Natural killer cell (primary cell): Measurements from ENCODE around the gene DLL4. TPM values are rescaled to one million over a fixed set of nuclear protein-coding genes. Genes with fewer than 3 reads are reported as not detected.

ENCODE experiments used
- ATAC-seq, 3 donors: fragments of 150-1000 bp in 2 of 3; fragments of 200-7000 bp in 1 of 3; cut with Tn5 transposase; 1 replicate in 1 of 3; 2 replicates in 2 of 3; pipeline ENCODE4 v1.10.0; 2021; ENCODE audit warnings: mild to moderate bottlenecking in 2 of 3, moderate library complexity in 2 of 3
- DNase-seq, 2 donors: peaks; one replicate each; pipeline versions ENCODE4 v3.0.0 to v3.0.0-alpha.2; 2013 to 2021; ENCODE audit warnings: mixed read lengths in 1 of 2
- H3K27ac ChIP-seq: one replicate; pipeline ENCODE4 v1.5.1; 2013; ENCODE audit warnings: mild to moderate bottlenecking, low read length
- H3K27me3 ChIP-seq: one replicate; pipeline ENCODE4 v1.6.1; 2013; ENCODE audit warnings: low read length; ENCODE audit not compliant: control insufficient read depth, insufficient read depth
- H3K36me3 ChIP-seq: one replicate; pipeline ENCODE4 v1.6.1; 2013; ENCODE audit warnings: low read length; ENCODE audit not compliant: control insufficient read depth, insufficient read depth
- H3K4me1 ChIP-seq: one replicate; pipeline ENCODE4 v1.6.1; 2013; ENCODE audit warnings: low read length; ENCODE audit not compliant: control insufficient read depth, insufficient read depth
- H3K4me3 ChIP-seq: one replicate; pipeline ENCODE4 v1.5.1; 2013; ENCODE audit warnings: low read length
- H3K9me3 ChIP-seq: one replicate; pipeline ENCODE4 v1.6.1; 2013; ENCODE audit warnings: low read length; ENCODE audit not compliant: control insufficient read depth, insufficient read depth
- H3K27ac Mint-ChIP-seq, 2 donors: one replicate each; pipeline ENCODE4 v1.8.0; 2022; ENCODE audit warnings: mild to moderate bottlenecking in 2 of 2, mixed read lengths in 2 of 2, moderate library complexity in 1 of 2
- H3K27me3 Mint-ChIP-seq, 2 donors: one replicate each; pipeline ENCODE4 v1.8.0; 2022; ENCODE audit warnings: low read depth in 2 of 2, mixed read lengths in 2 of 2
- H3K36me3 Mint-ChIP-seq: one replicate; pipeline ENCODE4 v1.8.0; 2022; ENCODE audit warnings: mixed read lengths
- H3K4me1 Mint-ChIP-seq, 2 donors: one replicate each; pipeline ENCODE4 v1.8.0; 2022; ENCODE audit warnings: mixed read lengths in 2 of 2
- H3K4me3 Mint-ChIP-seq: one replicate; pipeline ENCODE4 v1.8.0; 2022; ENCODE audit warnings: mild to moderate bottlenecking, moderate library complexity, mixed read lengths
- H3K9me3 Mint-ChIP-seq, 2 donors: one replicate each; pipeline ENCODE4 v1.8.0; 2022; ENCODE audit warnings: mixed read lengths in 2 of 2
- WGBS: methylation state at CpG from one replicate; pipeline ENCODE4 v1.1.7; 2013; ENCODE audit warnings: missing lambda C conversion rate; ENCODE audit not compliant: insufficient coverage; 5-methylcytosine and 5-hydroxymethylcytosine counted together
- intact Hi-C: fragments of 100-400 bp; cut with micrococcal nuclease; formaldehyde crosslinking; loops from one replicate; pipeline ENCODE4 v1.14.2; 2022
- total RNA-seq, 4 donors: library from RNA; stranded (reverse); fragments of 120-200 nt in 1 of 4; gene quantifications; one replicate each; pipeline versions ENCODE4 v1.2.3 to v1.2.4, GENCODE V29; 2013 to 2022
- TF ChIP-seq, protein P1 (sequence below): fragments of 200-600 bp; IDR thresholded peaks from one replicate; pipeline ENCODE4 v1.8.0; 2022; ENCODE audit warnings: antibody characterized with exemption

DLL4 gene
- total RNA-seq, 3 donors from 2014 or later (not counting 1 experiment from before 2014, with no cell fraction given) = 0.10 to 0.16 TPM; not detected in 1

- intact Hi-C loops = no loop called here
- H3K9me3 ChIP-seq = no peaks in the 10 kb centered on the region
- H3K36me3 Mint-ChIP-seq = no peaks in the 10 kb centered on the region
- WGBS = 71% methylated on average over 6 of the region's 6 CpGs
- no peak overlapping the region for H3K27ac ChIP-seq
- no peak overlapping the region for H3K4me3 Mint-ChIP-seq
- DNase-seq = no peak
- no peak overlapping the region for H3K4me3 ChIP-seq
- H3K27ac Mint-ChIP-seq = no peak overlapping the region
- TF ChIP-seq, protein P1, sequence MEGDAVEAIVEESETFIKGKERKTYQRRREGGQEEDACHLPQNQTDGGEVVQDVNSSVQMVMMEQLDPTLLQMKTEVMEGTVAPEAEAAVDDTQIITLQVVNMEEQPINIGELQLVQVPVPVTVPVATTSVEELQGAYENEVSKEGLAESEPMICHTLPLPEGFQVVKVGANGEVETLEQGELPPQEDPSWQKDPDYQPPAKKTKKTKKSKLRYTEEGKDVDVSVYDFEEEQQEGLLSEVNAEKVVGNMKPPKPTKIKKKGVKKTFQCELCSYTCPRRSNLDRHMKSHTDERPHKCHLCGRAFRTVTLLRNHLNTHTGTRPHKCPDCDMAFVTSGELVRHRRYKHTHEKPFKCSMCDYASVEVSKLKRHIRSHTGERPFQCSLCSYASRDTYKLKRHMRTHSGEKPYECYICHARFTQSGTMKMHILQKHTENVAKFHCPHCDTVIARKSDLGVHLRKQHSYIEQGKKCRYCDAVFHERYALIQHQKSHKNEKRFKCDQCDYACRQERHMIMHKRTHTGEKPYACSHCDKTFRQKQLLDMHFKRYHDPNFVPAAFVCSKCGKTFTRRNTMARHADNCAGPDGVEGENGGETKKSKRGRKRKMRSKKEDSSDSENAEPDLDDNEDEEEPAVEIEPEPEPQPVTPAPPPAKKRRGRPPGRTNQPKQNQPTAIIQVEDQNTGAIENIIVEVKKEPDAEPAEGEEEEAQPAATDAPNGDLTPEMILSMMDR = no peak
- H3K9me3 Mint-ChIP-seq = no peaks in the 10 kb centered on the region
- peaks cover 0 to 2% of the 10 kb centered on the region in 2 donors for H3K27me3 Mint-ChIP-seq
- H3K27me3 ChIP-seq = no peaks in the 10 kb centered on the region
- no peaks in the 10 kb centered on the region for H3K4me1 Mint-ChIP-seq
- H3K36me3 ChIP-seq = no peaks in the 10 kb centered on the region
- H3K4me1 ChIP-seq = no peaks in the 10 kb centered on the region
- no peak for ATAC-seq
Measured at GRCh38 chr15:40915679-40916078, 13.5 kb upstream of the DLL4 start.

GRCh38 chr15:40917585-40917984, 11.6 kb upstream of the DLL4 start:
- H3K9me3 ChIP-seq = no peaks in the 10 kb centered on the region
- intact Hi-C loops = no loop called here
- no peaks in the 10 kb centered on the region for H3K4me1 ChIP-seq
- H3K27me3 Mint-ChIP-seq = peaks cover 3% of the 10 kb centered on the region in 2 donors
- H3K4me3 ChIP-seq = no peak overlapping the region
- TF ChIP-seq, protein P1 = no peak
- no peak overlapping the region for H3K4me3 Mint-ChIP-seq
- DNase-seq (no peak), ATAC-seq (no peak)
- H3K36me3 ChIP-seq = no peaks in the 10 kb centered on the region
- H3K27ac ChIP-seq = no peak overlapping the region
- WGBS = 83% methylated on average over 11 of the region's 11 CpGs
- H3K27me3 ChIP-seq = no peaks in the 10 kb centered on the region
- no peaks in the 10 kb centered on the region for H3K36me3 Mint-ChIP-seq
- no peaks in the 10 kb centered on the region for H3K4me1 Mint-ChIP-seq
- no peak overlapping the region for H3K27ac Mint-ChIP-seq
- no peaks in the 10 kb centered on the region for H3K9me3 Mint-ChIP-seq

DNA sequence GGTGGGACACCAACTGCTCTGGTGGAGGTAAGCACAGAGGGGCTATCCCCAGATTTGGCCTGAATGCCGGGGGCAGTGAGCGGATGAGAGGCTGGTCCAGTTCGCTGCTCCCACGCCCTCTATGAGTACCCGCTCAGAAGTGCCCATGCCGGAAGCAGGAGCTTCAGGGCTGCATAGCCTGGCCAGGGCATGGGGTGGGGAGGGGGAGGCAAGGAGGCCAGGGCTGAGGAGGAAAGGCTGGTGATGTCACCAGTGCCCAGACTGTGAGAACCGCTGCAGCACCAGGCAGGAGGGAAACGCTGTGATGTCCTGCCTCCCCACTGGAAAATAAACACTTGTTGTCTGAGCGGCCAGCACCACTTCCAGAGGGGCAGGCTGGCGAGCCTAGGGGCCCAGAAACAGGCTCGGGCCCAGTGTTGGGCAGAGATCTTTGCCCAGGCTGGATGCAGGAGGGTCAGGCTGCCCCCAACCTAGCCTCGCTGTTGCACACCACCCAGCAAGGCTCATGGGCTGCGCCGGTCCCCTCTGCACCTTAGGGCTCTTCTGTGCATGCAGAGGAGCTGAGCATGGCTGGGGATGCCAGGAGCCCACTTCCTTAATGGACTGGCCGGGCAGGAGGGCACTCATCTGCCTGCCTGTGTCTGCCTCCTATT, 10.9 kb upstream of the DLL4 start:
- Histone ChIP-seq H3K36me3 (no peaks in the 10 kb centered on the region), H3K27ac (no peak overlapping the region), H3K27me3 (no peaks in the 10 kb centered on the region), H3K4me1 (no peaks in the 10 kb centered on the region), H3K4me3 (no peak overlapping the region), H3K9me3 (no peaks in the 10 kb centered on the region)
- Mint-ChIP-seq H3K36me3 (no peaks in the 10 kb centered on the region), H3K27me3 (peaks cover 7% of the 10 kb centered on the region in 2 donors), H3K27ac (no peak overlapping the region), H3K4me1 (no peaks in the 10 kb centered on the region), H3K4me3 (no peak overlapping the region), H3K9me3 (no peaks in the 10 kb centered on the region)
- intact Hi-C loops = no loop called here
- TF ChIP-seq, protein P1 = no peak
- DNase-seq = no peak
- WGBS = 88% methylated on average over 15 of the region's 15 CpGs
- no peak for ATAC-seq
